Left cardiac atrium (tissue), 4 donors: Measurements from ENCODE around the gene TMOD1. TPM values are rescaled to one million over a fixed set of nuclear protein-coding genes. Genes with fewer than 3 reads are reported as not detected.

Source experiments
- ATAC-seq, 2 donors: fragments of 200-7000 bp; cut with Tn5 transposase; one replicate each; pipeline ENCODE4 v1.9.1; 2020; ENCODE audit warnings: mild to moderate bottlenecking in 2 of 2, moderate library complexity in 2 of 2
- DNase-seq: peaks from one replicate; pipeline ENCODE4 v3.0.0-alpha.2; 2020
- intact Hi-C, 2 donors: fragments of 100-400 bp; cut with DNase I; formaldehyde crosslinking; loops; one replicate each; pipeline versions ENCODE4 v1.14.1 to v1.15.1; 2022 to 2023
- total RNA-seq, 2 donors: library from RNA; stranded (reverse); fragmentation: NEBNext Ultra II Directional; extraction: Animal tissue kit (Norgen Biotek cat#: 25700); gene quantifications; one replicate each; pipeline ENCODE4 v1.2.1, GENCODE V29; 2021
- donor health status: DM: no; HTN: yes; CAD: no.
- donor health status: DM: no; HTN: yes; CAD: no; lungs with severe emphysema.
- donor health status: DM: yes; HTN: yes; CAD: no.
- donor health status: Dilated cardiomyopathy.

The TMOD1 gene
- total RNA-seq, 2 donors from 2014 or later = 142 to 149 TPM

DNA sequence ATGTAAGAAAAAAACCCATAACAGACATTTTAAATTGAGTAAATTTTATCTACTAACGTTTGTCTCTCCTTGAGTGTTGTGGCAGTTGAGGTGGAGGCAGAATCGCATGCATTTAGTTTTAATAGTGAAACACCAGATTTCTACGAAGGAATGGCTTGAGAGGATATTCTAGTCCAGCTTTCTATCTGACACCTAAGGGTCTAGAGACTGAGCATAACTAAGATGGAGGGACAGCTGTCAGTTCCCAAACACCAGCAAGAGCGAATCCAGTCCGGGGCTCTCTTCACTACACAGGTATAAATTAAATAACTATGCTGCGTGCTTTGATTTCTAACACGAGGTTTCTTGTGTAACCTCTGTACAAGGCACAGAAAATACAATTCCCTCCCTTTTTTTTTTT lies 133.6 kb downstream of the TMOD1 start:
- DNase-seq (no peak), ATAC-seq (no peak)
- intact Hi-C loops = no loop called here

DNA sequence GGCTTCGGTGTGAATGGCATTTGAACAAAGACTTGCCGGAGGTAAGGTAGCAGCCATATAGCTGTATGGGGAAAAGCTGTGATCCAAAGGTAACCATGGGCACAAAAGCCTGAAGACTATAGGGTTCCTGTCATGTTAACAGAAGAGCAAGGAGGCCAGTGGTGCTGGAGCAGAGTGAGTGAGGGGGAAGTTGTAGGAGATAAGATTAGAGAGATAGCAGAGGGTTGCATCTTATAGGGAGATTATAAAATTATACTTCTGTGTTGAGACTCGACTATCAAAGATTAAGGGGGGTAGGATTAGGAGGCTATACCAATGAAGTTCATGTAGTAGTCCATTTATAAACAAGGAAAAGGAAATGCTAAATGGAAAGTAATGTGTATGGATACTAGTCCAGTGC lies 135.4 kb downstream of the TMOD1 start:
- no peak for ATAC-seq
- DNase-seq = no peak
- intact Hi-C loops = no loop called here

DNA sequence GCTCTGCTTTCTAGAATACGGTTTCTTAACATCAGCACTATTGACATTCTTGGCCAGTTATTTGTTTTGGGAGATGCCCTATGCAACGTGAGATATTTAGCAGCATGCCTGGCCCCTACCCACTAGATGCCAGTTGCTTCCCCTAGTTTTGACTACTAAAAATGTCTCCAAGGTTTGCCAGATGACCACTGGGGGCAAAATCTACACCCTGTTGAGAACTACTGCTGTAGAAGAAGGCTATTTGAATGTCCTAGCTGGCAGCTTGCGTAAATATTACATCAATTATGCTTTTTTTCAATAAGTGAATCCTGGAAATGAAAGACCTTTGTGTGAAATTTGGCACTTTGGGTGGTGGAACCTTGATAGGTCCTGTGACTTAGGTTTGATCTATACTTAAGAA lies 137.2 kb downstream of the TMOD1 start:
- ATAC-seq (no peak), DNase-seq (no peak)
- intact Hi-C loops = no loop called here

DNA sequence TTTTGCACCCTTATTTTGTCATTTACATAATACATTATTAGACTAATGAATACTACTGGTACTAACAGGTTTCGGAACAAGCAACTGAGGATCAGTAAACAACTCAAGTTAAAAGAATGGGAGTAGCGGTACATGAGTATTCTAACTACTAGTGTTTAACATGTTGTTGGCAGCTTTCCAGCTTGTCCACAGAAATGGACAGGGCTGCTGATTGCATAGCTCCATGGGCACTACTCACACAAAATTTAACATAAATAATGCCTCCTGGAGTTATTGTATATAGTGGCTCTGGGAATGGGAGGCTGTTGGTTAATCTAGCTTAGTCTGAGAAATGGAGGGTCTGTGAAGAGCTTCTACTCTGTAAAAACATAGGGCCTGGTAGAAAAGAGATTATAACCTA lies 138.9 kb downstream of the TMOD1 start:
- intact Hi-C loops = no loop called here
- ATAC-seq = no peak

DNA sequence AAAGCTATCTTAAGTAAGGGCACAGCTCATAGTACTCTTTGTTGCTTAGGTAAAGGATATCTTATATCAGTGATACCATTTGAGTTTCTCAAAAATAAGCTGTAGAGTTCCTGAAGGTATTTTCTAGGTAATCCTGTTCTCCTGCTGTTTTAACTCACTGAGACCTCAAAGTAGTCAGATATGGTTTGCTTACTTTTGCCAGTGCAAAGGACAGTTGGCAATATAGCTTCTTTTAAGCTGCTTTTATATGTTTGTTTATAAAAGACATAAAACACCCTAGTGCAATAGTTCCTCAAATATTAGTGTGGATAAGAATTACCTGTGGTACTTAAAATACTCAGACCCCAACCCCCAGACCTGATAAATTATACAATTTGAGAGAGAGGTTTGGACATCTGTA lies 144.3 kb downstream of the TMOD1 start:
- DNase-seq = no peak
- intact Hi-C loops = no loop called here
- no peak for ATAC-seq

More for the DNA sequence above, 138.9 kb downstream of the TMOD1 start:
- DNase-seq = no peak

DNA sequence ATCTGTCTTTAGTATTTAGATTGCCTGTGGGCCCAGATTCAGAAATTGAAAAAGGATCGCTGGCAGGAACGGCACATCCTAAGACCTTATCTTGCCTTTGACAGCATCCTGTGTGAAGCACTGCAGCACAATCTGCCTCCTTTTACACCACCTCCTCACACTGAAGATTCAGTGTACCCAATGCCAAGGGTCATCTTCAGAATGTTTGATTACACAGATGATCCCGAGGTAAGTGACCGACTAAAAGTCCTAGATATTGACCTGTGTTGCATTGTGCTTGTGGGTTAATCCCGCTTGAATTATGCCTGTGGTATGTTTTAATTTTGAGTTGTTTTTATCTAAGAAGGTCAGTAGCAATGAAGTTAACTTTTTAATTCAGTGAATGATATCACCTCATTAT lies 146.5 kb downstream of the TMOD1 start:
- ATAC-seq (no peak), DNase-seq (no peak)
- intact Hi-C loops = no loop called here

Other genes with a start within 250 kb of the TMOD1 start
- gene CCDC180, start 194.0 kb upstream of the TMOD1 start, total RNA-seq = 1 to 10 TPM; 1.6 to 1.9 TPM
- gene TDRD7, start 89.6 kb upstream of the TMOD1 start, total RNA-seq = 10 to 100 TPM in 1 of 2 donors, 1 to 10 TPM in 1; 8.6 to 10.0 TPM
- 10 to 100 TPM; 15.5 to 18.6 TPM for gene TSTD2, start 131.7 kb downstream of the TMOD1 start, total RNA-seq
- 10 to 100 TPM; 22.4 to 22.7 TPM for gene NCBP1, start 132.2 kb downstream of the TMOD1 start, total RNA-seq
- gene XPA, start 195.7 kb downstream of the TMOD1 start, total RNA-seq = 10 to 100 TPM in 1 of 2 donors, 1 to 10 TPM in 1; 5.7 to 14.2 TPM